Ectodermal cell (in vitro differentiated cells): ENCODE results near the gene S1PR1.

Source experiments
- H3K27ac ChIP-seq: 2 replicates; pipeline ENCODE4 v1.7.0; 2013; ENCODE audit warnings: mild to moderate bottlenecking, low read depth, low read length; ENCODE audit not compliant: insufficient read depth, poor library complexity, severe bottlenecking
- H3K27me3 ChIP-seq: 2 replicates; pipeline ENCODE4 v1.7.0; 2013; ENCODE audit warnings: mild to moderate bottlenecking, low read length; ENCODE audit not compliant: insufficient read depth, control insufficient read depth, poor library complexity, severe bottlenecking
- H3K36me3 ChIP-seq: one replicate; pipeline ENCODE4 v1.7.0; 2013; ENCODE audit warnings: low read length; ENCODE audit not compliant: control insufficient read depth, insufficient read depth
- H3K4me1 ChIP-seq: one replicate; pipeline ENCODE4 v1.7.0; 2013; ENCODE audit warnings: low read length; ENCODE audit not compliant: control insufficient read depth, insufficient read depth
- H3K4me3 ChIP-seq: 2 replicates; pipeline ENCODE4 v1.7.0; 2013; ENCODE audit warnings: low read depth, low read length, control low read depth; ENCODE audit not compliant: insufficient read depth
- H3K9me3 ChIP-seq: 2 replicates; pipeline ENCODE4 v1.7.0; 2013; ENCODE audit warnings: mild to moderate bottlenecking, low read length, moderate library complexity; ENCODE audit not compliant: control insufficient read depth
- WGBS, 2 experiments: methylation state at CpG; one replicate each; pipeline ENCODE4 v1.1.7; 2013; ENCODE audit warnings: missing lambda C conversion rate in 2 of 2; 5-methylcytosine and 5-hydroxymethylcytosine counted together

Gene S1PR1

DNA sequence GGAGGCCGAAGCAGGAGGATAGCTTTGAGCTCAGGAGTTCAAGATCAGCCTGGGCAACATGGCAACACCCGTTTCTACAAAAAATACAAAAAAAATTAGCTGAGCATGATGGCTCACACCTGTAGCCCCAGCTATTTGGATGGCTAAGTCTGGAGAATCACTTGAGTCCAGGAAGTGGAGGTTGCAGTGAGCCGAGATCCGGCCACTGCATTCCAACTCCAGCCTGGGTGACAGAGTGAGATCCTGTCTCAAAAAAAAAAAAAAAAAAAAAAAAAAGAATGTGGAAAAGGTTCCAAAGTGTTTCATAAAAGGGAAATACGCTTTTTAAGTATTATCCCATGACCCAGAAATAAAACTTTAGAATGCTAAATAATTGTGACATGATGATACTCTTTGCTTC, 8.0 kb downstream of the S1PR1 start:
- Histone ChIP-seq H3K4me3 (no peak overlapping the region), H3K9me3 (no peaks in the 10 kb centered on the region), H3K27ac (no peak overlapping the region), H3K4me1 (no peaks in the 10 kb centered on the region), H3K36me3 (peaks cover 3% of the 10 kb centered on the region), H3K27me3 (no peaks in the 10 kb centered on the region)
- 92 to 95% methylated on average over 4 to 5 of the region's 5 CpGs for WGBS, 2 experiments

GRCh38 chr1:101245246-101245927, 8.6 kb downstream of the S1PR1 start:
- Histone ChIP-seq H3K27me3 (no peaks in the 10 kb centered on the region), H3K27ac (no peak overlapping the region), H3K4me1 (no peaks in the 10 kb centered on the region), H3K4me3 (no peak overlapping the region), H3K9me3 (no peaks in the 10 kb centered on the region), H3K36me3 (no peaks in the 10 kb centered on the region)
- WGBS, 2 experiments: 97 to 100% methylated on average over 2 of the region's 2 CpGs

- no peaks in the 10 kb centered on the region for H3K36me3 ChIP-seq
- no peak overlapping the region for H3K27ac ChIP-seq
- no peak overlapping the region for H3K4me3 ChIP-seq
- no peaks in the 10 kb centered on the region for H3K27me3 ChIP-seq
- WGBS, 2 experiments: 90 to 92% methylated on average over 5 to 6 of the region's 6 CpGs
- no peaks in the 10 kb centered on the region for H3K9me3 ChIP-seq
- no peaks in the 10 kb centered on the region for H3K4me1 ChIP-seq
Measured at GRCh38 chr1:101247404-101248287, 10.8 kb downstream of the S1PR1 start.

- H3K27ac ChIP-seq: no peak overlapping the region
- no peaks in the 10 kb centered on the region for H3K27me3 ChIP-seq
- H3K9me3 ChIP-seq: no peaks in the 10 kb centered on the region
- H3K4me3 ChIP-seq: no peak overlapping the region
- no peaks in the 10 kb centered on the region for H3K36me3 ChIP-seq
- no peaks in the 10 kb centered on the region for H3K4me1 ChIP-seq
- 90 to 100% methylated on average over 2 to 3 of the region's 3 CpGs for WGBS, 2 experiments
Measured at GRCh38 chr1:101250222-101250621, 13.4 kb downstream of the S1PR1 start.

GRCh38 chr1:101250656-101251272, 13.9 kb downstream of the S1PR1 start:
- WGBS, 2 experiments: 55 to 63% methylated on average over 4 to 5 of the region's 5 CpGs

GRCh38 chr1:101251504-101251903, 14.7 kb downstream of the S1PR1 start:
- H3K27ac ChIP-seq: no peak overlapping the region
- H3K9me3 ChIP-seq: no peaks in the 10 kb centered on the region
- H3K27me3 ChIP-seq: no peaks in the 10 kb centered on the region
- H3K4me3 ChIP-seq: no peak overlapping the region
- no peaks in the 10 kb centered on the region for H3K36me3 ChIP-seq
- H3K4me1 ChIP-seq: no peaks in the 10 kb centered on the region

More at GRCh38 chr1:101250656-101251272, 13.9 kb downstream of the S1PR1 start:
- Histone ChIP-seq H3K4me3 (no peak overlapping the region), H3K4me1 (no peaks in the 10 kb centered on the region), H3K36me3 (no peaks in the 10 kb centered on the region), H3K27ac (peak overlapping the region; percentile 27), H3K9me3 (no peaks in the 10 kb centered on the region), H3K27me3 (no peaks in the 10 kb centered on the region)

DNA sequence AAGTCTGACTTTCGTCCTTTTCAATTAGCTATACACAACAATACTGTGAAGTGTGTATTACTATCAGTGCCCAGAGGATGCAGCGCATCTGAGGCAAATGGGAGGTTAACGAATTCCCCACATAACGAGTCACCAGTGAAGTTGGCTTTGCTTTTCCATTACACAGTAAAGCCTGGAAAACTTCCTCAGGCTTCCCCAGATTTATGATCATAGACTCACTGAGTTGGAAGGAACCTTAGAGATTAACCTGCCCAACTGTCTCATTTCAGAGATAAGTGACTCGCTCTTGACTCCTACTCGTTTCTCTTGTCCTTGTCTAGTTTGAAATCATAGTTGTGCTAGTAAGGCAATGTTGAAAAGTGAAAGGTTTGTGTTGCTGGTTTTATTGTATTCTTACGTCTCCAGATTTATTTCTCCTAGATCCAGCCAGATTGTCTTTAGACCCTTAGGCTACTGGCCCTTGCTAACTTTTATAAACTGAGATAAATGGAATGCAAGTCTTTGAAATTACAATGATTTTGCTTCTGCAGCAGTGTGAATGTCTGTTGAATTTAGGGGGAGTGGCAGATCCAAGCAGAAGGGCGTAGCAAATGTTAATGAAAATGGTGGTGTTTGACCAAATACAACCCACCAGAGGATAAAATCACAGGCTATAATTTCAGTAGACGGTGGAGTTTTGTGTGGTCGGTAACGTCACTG, 17.3 kb downstream of the S1PR1 start:
- Histone ChIP-seq H3K9me3 (no peaks in the 10 kb centered on the region), H3K4me3 (no peak overlapping the region), H3K36me3 (no peaks in the 10 kb centered on the region), H3K4me1 (no peaks in the 10 kb centered on the region), H3K27ac (no peak overlapping the region), H3K27me3 (no peaks in the 10 kb centered on the region)
- 93 to 94% methylated on average over 10 to 11 of the region's 11 CpGs for WGBS, 2 experiments

GRCh38 chr1:101257500-101258325, 20.9 kb downstream of the S1PR1 start:
- H3K27ac ChIP-seq: no peak overlapping the region
- 94 to 97% methylated on average over 3 of the region's 3 CpGs for WGBS, 2 experiments
- no peaks in the 10 kb centered on the region for H3K4me1 ChIP-seq
- no peaks in the 10 kb centered on the region for H3K36me3 ChIP-seq
- H3K9me3 ChIP-seq: no peaks in the 10 kb centered on the region
- no peaks in the 10 kb centered on the region for H3K27me3 ChIP-seq
- H3K4me3 ChIP-seq: no peak overlapping the region

DNA sequence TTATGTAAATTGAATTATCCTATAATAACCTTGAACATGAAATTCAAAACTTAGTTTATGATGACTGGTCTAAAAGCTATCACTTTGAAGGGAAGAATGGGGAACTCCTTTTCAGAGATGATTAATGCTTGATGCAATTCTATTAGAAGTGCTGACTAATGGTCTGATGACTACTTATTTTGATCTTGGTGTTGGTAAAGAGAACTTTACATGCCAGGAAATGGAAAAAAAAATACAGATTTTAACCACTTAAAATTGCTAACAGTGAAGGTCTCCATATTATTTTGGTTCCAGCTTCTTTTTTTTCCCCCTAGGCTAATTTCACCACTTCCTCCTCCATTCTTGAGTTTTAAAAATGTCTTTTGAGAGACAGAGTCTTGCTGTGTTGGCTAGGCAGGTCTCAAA, 22.9 kb downstream of the S1PR1 start:
- Histone ChIP-seq H3K27ac (no peak overlapping the region), H3K4me1 (no peaks in the 10 kb centered on the region), H3K36me3 (no peaks in the 10 kb centered on the region), H3K4me3 (no peak overlapping the region), H3K27me3 (no peaks in the 10 kb centered on the region), H3K9me3 (no peaks in the 10 kb centered on the region)
